ENCODE data around the gene PFKFB4. TPM values are rescaled to one million over a fixed set of nuclear protein-coding genes. Genes with fewer than 3 reads are reported as not detected.

The PFKFB4 gene
- total and polyA plus RNA-seq, 9 of the 15 experiments (the other 6 are each of a cell fraction or from before 2014, with no cell fraction given) = 0.92 to 56.3 (median 13.5) TPM

DNA sequence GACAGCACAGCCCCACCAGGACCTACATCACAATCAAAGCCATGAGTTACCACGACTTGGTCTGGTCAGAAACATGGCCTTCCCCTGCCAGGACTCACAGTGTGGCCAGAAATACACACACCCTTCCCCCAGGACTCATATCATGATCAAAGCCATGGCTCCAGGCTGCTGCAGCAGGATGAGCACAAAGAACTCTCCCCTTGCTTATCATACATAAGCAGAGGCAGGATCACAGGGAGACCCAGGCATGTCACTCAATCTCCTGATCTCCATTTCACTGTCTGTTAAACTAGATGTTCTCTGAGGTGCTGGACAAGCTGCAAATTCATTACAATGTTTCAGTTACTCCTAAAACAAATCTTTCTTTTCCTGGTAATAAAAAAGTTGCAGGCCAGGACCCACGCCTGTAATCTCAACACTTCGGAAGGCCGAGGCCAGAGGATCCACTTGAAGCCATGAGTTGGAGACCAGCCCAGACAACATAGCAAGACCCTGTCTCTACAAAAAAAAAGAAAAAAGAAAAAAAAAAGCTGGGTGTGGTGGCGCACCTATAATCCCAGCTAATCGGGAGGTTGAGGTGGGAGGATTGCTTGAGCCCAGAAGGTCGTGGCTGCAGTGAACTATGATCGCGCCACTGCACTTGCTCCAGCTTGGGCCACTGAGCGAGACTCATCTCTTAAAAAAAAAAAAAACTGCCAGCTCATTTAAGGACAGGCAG is 1.2 kb downstream of the PFKFB4 start (continued):
- no peak for TF ChIP-seq RBM15 (IDR thresholded peaks at IDR 0.05; ENCODE audit: insufficient read depth, low read length)
- no peak for TF ChIP-seq RAD51 (IDR thresholded peaks at IDR 0.05; ENCODE audit: borderline replicate concordance, low read depth)
- TF ChIP-seq, protein P1, sequence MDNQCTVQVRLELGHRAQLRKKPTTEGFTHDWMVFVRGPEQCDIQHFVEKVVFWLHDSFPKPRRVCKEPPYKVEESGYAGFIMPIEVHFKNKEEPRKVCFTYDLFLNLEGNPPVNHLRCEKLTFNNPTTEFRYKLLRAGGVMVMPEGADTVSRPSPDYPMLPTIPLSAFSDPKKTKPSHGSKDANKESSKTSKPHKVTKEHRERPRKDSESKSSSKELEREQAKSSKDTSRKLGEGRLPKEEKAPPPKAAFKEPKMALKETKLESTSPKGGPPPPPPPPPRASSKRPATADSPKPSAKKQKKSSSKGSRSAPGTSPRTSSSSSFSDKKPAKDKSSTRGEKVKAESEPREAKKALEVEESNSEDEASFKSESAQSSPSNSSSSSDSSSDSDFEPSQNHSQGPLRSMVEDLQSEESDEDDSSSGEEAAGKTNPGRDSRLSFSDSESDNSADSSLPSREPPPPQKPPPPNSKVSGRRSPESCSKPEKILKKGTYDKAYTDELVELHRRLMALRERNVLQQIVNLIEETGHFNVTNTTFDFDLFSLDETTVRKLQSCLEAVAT (IDR thresholded peaks at IDR 0.05) = 0 out of 4 replicates have a peak, but pooled peaks of 1 of the 2 experiments have one; percentile 28
- no peak for TF ChIP-seq BCL6 (CRISPR knock-in tag; IDR thresholded peaks at IDR 0.05)
- no peak for TF ChIP-seq MXD1 (CRISPR knock-in tag; IDR thresholded peaks at IDR 0.05; ENCODE audit: borderline replicate concordance, poor library complexity, severe bottlenecking)
- no peak for TF ChIP-seq BRF1 (IDR thresholded peaks at IDR 0.05; ENCODE audit: borderline replicate concordance, extremely low read depth, insufficient read length)
- no peak for TF ChIP-seq POLR2B (IDR thresholded peaks at IDR 0.05; ENCODE audit: low read depth, partially characterized antibody)
- TF ChIP-seq ETV1 (tag; conservative IDR thresholded peaks at IDR 0.05; ENCODE audit: low read depth) = no peak
- TF ChIP-seq SRF (CRISPR knock-in tag; IDR thresholded peaks at IDR 0.05) = no peak
- no peak for TF ChIP-seq HMG20A (CRISPR knock-in tag; conservative IDR thresholded peaks at IDR 0.05)
- TF ChIP-seq FOXJ2 (tag; IDR thresholded peaks at IDR 0.05) = no peak
- TF ChIP-seq DACH1 (IDR thresholded peaks at IDR 0.05; ENCODE audit: partially characterized antibody) = peak; percentile 34
- TF ChIP-seq UBTF (IDR thresholded peaks at IDR 0.05; ENCODE audit: borderline replicate concordance in 1 of 2, low read depth in 2 of 2, low read length in 2 of 2) = 0 out of 4 replicates have a peak, but pooled peaks of 1 of the 2 experiments have one; percentile 53
- no peak for TF ChIP-seq POLR3A (IDR thresholded peaks at IDR 0.05; ENCODE audit: borderline replicate concordance, extremely low read depth, insufficient read depth, insufficient read length)
- no peak for TF ChIP-seq MCM7 (IDR thresholded peaks at IDR 0.05)
- no peak for TF ChIP-seq ZNF398 (CRISPR knock-in tag; IDR thresholded peaks at IDR 0.05)
- TF ChIP-seq YBX1 (IDR thresholded peaks at IDR 0.05) = no peak
- TF ChIP-seq ATF7 (IDR thresholded peaks at IDR 0.05) = no peak
- 0 out of 4 replicates have a peak, but pooled peaks of 1 of the 2 experiments have one; percentile 20 for TF ChIP-seq NRF1 (conservative IDR thresholded peaks at IDR 0.05 in 1 of 2, IDR thresholded peaks at IDR 0.05 in 1 of 2)
- TF ChIP-seq THRAP3 (IDR thresholded peaks at IDR 0.05; ENCODE audit: borderline replicate concordance) = no peak
- no peak for TF ChIP-seq SLC30A9 (CRISPR knock-in tag; IDR thresholded peaks at IDR 0.05)
- peak; percentile 79 for TF ChIP-seq EP300 (IDR thresholded peaks at IDR 0.05; ENCODE audit: low read length)

Measured in K562 (cell line).